Neural progenitor cell (in vitro differentiated cells): ENCODE results near the gene TFDP1.
"Not testable (repeated sequence)": the region's sequence is repeated elsewhere in the genome, so short reads cannot be mapped to it uniquely, and the experiment has no call there.

Source experiments
- EZH2 ChIP-seq: fragments of 200-600 bp; sonication (generic); IDR thresholded peaks from 2 replicates; pipeline ENCODE4 v1.6.1; 2017; ENCODE audit warnings: antibody characterized with exemption, mild to moderate bottlenecking, moderate library complexity
- TF ChIP-seq, protein P1 (sequence below): fragments of 200-600 bp; sonication (generic); IDR thresholded peaks from 2 replicates; pipeline ENCODE4 v1.5.1; 2017; ENCODE audit warnings: antibody characterized with exemption, mild to moderate bottlenecking

- TF ChIP-seq, protein P1, sequence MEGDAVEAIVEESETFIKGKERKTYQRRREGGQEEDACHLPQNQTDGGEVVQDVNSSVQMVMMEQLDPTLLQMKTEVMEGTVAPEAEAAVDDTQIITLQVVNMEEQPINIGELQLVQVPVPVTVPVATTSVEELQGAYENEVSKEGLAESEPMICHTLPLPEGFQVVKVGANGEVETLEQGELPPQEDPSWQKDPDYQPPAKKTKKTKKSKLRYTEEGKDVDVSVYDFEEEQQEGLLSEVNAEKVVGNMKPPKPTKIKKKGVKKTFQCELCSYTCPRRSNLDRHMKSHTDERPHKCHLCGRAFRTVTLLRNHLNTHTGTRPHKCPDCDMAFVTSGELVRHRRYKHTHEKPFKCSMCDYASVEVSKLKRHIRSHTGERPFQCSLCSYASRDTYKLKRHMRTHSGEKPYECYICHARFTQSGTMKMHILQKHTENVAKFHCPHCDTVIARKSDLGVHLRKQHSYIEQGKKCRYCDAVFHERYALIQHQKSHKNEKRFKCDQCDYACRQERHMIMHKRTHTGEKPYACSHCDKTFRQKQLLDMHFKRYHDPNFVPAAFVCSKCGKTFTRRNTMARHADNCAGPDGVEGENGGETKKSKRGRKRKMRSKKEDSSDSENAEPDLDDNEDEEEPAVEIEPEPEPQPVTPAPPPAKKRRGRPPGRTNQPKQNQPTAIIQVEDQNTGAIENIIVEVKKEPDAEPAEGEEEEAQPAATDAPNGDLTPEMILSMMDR: peak; percentile 48
- not testable (repeated sequence) for TF ChIP-seq EZH2
Observed at GRCh38 chr13:113621498-113621897, 36.9 kb downstream of the TFDP1 start.
